GM19463 (cell line): ENCODE data around the gene CTXN2.
A peak's percentile ranks its signal among the peaks of the same experiment; 100 is the strongest.

ENCODE experiments used
- ATAC-seq: cut with Tn5 transposase; IDR thresholded peaks from one replicate; pipeline ENCODE4 v1.9.1; 2021; ENCODE audit warnings: mild to moderate bottlenecking, moderate library complexity; ENCODE audit not compliant: unreplicated experiment

CTXN2 gene

DNA sequence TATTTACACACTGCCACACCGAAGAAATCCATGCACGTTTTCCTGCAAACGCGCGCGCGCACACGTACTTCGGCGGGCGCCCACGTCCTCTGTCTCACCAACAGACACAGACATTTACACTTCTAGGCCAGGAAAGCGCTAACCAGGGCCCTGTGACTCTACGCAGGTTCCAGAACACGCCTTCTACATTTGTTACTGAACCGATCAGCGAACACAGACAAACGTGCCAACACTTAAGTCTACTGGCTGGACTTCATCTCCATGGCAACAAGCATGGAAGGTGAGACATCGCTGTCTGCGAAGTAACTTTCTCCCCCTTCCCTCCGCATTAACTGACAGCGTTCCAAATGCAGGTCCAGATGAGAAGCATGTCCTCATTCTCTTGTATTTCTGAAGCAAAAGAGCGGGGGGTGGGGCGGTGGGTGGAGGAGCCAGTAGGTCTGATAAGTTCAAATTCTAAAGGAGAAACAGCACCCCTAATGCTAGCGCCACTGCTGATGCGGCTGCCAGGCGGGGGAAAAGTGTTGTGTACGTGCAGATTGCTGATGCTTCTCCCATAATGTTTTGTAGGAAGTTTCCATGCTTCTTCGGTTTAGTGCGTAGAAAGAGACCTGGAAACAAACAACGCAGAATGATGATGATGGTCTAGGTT lies at the start of gene CTXN2:
Gene CTXN2 (plus strand): TSS at position 92 of the 652 bp plus-strand sequence. CDS start 9,636 bp downstream, outside the sequence.
- ATAC-seq: no peak

DNA sequence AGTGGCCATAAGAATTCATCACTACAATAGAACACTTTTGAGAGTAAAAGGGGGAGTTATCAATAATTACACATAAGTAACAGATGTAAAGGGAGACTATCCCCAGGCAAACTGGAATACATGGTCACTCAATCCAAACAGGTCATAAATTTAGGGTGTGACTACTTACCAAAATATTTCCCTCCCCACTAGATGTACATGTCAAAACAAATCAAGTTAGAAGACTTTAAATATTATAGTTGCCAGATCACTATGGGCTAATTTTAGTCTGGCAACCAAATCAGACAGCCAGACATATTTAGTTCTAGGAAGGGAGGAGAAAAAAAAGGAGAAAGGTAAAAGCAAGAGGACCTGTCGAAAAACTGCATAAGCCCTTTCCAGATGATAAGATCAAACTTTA lies 47.6 kb upstream of the CTXN2 start:
- ATAC-seq: no peak

DNA sequence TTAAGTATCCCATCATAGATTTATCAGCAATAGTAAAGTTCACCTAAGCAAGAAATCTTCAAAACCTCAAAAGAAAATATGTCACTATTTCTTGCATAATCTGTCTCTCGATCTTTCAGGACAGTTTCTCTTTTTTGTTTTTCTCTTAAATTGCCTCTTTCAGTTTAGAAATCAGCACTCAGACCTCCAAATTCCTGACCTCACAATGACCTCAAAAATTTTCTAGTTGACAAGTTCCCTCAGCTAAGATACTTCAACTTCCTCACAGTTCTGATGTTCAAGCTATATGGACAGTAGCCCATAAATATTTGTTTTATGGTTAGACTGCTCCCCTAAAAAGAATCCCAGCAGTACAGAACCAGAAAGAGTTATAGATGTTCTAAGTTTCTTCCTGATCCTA lies 46.6 kb upstream of the CTXN2 start:
- peak; percentile 73 for ATAC-seq

DNA sequence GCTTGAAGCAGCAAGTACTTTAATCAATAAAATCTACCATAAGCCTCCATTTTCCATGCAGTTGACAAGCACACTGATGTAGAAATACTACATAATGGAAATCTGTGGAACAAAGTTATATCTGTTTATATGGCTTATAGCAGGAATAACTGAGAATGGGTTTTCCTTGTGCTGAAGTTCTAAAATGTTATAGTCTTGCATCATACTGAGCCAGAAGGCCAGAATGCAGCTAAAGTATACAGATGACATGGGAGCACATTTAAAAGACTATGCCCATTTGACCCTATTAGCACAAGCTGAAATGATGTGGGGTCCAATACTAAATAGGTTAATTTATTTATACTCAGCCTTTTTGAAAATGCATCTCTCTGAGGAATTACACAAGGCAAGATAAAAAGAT lies 45.5 kb upstream of the CTXN2 start:
- ATAC-seq: no peak

DNA sequence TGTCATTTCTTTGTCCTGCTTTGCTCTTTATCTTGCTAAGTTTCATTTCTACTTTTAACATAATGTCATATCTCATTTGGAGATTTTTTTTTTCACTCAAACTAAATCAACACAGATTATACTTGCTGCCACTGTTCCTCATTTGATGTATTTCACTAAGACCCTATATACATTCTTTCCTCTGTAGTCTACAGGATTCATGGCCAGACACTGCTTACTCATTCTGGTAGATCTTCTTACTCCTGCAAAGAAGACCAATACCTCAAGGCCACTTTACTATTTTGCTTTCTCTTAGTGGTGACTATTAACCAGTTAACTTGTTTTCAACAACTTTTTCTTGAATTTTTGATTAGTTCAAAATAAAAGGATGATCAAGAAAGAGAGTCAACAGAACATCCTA lies 44.1 kb upstream of the CTXN2 start:
- no peak for ATAC-seq

DNA sequence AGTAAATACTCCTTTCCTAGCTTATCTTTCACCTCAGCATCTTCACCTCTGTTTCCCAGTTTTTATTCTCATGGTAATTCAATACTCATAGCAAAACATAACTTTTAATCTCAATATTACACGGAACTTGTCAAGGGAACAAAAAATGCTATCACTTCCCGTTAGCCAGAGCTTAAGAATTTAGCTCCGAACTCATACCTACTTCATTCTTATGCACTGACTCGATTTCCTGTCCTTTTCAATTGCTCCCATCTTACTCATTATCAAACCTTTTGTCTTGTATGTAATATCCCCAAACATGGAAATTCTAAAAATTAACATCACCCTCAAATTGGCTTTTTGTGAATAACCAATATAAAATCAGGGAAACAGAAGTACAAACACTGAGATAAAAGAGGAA lies 41.6 kb upstream of the CTXN2 start:
- ATAC-seq: no peak

DNA sequence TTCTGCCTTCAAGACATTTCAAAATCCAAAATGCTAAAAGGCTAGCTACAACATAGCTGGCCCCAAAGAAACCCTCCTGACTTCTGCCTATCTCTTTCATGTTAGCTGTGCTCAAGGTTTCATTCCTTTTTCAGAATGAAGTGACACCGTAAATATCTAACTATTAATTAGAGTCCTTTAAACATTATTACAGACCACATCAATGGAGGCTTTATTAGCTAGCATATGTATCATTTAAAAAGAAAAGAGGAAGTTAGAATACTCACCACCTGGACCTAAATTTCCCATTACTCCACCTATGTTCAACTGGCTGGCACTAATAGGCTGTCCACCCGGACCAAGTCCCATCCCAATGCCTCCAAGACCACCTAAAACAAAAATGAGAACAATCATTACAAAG lies 37.9 kb upstream of the CTXN2 start:
- ATAC-seq: peak; percentile 47

DNA sequence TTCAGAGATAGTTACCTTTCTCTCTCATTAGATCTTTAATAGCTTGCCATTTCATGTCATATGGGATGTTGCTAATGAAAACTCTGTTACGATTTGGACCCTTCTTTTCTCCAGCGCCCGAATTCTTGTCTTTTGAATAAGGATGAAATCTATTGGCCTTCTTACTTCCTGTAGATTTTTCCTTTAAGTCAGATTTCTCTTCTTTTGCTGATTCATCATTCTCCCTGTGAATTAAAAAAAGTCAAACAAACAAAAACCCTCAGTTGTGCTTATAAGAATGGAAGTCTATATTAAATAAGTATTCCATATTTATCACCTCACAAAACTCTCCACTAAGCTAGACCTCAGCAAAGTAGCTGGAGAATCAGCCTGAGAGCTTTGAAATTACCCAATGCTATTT lies 22.8 kb upstream of the CTXN2 start:
- no peak for ATAC-seq

DNA sequence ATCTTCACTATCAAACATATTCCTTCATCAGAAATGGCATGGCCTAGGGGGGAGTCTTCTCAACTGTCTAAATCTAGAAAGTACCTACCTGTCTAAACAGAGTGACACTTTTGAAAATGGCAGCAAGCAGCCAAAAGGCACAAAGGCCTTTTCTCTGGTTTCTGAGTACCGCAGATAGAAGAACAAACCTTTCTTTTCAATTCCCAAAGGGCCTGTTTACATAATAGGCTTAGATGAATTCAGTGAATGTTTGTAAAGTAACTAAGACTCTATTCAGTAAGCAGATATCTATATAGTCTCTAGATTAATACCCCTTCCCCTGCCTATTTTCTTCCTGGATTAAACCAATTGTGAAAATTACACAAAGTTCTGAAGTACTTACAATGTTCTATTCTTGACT lies 20.5 kb upstream of the CTXN2 start:
- ATAC-seq: no peak

DNA sequence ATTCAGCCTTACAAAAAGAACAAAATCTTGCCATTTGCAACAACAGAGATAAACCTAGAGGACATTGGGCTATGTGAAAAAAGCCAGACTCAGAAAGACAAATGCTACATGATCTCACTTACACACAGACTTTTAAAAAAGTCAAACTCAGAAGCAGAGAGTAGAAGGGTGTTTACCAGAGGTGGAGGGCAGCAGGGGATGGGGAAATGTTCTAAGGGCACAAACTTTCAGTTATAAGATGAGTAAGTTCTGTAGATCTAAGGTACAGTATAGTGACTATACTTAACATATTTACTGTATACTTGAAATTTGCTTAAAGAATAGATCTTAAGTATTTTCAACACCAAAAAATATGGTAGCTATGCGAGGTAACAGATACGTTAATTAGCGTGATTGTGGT lies 16.3 kb upstream of the CTXN2 start:
- ATAC-seq: peak; percentile 31

DNA sequence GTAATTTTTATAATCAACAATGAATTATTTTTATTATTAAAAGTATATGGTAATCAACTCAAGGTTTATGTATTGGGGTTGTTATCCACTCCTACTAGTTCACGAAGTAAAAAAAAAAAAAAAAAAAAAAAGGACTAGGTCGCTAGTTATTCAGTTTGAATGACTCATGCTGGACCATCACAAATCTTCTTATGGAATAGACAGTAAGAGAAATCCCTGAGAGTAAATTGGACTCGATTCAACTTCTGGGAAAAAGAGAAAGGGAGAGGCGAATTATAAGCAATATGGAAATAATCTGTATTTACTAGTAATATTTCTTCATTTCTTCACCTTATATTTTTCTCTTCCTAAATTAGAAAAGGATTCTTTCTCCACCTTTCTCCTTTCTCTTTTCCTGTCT lies 15.4 kb upstream of the CTXN2 start:
- no peak for ATAC-seq

DNA sequence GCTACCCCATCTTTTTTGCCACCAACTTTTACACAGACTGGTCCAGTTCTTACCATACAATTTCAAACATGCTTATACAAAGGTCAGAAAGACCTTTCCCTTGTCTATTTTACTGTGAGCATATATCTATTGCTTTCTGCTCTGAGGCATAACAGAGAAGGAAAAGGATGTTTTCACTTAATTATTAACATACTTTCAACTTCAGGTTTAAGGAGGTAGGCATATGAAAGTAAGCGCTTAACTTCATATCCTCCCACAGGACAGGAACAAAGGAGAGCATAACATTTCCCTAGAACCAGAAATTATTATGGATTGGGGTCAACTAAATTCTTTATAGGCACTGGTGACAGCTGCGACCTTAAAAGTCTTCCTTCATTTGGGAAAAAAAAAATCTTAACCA lies 14.5 kb upstream of the CTXN2 start:
- peak; percentile 28 for ATAC-seq

DNA sequence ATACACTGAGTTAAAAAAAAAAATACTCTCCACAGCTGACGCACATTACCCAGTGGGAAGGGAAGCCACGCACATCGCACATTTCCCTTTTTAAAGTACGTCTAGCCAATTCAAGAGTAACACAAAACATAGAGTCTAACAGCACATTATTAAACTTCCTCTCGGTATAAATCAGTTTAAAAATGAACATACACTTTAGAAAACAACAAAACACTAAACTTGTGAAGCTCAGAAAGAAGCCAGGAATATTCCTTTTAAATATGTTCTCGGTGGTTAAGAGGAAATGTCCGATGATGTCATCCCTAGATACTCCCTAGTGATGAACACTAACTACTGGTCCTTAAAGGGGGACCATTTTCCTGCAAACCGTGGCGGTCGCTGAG lies 14.1 kb upstream of the CTXN2 start:
- peak; percentile 50 for ATAC-seq

DNA sequence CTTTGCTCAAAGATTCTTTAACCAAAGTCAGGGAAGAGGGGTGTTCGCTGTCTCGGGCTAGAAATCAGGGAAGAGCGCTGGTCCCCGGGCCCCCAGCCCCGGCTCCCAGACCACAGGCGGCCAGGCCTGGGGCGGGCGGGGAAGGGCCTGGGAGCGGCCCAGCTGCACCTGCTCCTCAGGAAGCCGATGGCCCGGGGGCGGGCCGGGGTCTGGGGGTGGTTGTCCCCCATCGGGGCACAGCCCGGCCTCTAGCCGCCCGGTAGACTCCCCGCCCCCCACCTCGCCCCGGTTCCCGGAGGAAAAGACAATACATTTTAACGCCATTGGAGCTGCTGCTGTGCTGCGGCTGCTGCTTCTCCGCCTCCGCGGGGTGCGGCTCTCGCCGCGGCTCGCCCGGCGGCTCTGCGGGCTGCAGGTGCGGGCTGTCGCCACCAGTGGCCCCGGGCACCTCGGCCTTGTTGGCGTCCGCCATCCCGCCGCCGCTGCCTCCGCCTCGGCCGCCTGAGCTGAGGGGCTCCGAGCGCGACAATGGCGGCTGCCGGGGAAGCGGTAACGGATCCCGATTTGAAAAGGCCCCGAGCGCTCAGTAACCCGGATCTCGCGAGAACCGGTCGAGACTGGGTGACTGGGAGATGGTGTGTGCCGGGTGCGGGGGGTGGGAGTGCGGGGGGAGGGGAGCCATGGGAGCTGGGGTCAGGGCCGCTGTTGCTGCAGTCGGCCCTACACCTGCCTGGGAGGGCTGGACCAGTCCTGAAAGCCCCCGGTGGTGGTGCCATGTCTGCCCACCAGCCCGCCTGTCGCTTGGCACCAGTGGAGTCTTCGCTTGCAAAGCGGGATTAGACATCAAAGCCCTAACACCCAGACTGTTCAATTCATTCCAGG lies 13.5 kb upstream of the CTXN2 start, which contains the start of gene MYEF2:
Gene MYEF2 (minus strand): TSS at position 530 of the 882 bp plus-strand sequence. CDS start 58 bp downstream, at position 472.
- ATAC-seq: peak; percentile 76

DNA sequence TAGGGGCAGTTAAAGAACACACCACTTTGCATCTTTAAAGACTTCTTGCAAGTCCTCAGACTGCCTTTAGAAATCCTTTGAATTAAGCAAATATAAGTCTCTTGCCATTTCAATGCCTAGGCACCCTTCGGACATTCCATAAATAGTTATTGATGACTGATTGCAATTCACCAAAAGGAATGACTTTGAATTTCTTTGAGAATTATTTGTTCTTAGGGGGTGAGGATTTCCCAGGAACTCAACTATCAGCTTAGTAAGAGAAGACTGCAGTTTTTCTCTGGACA lies 12.9 kb upstream of the CTXN2 start:
- ATAC-seq: no peak

DNA sequence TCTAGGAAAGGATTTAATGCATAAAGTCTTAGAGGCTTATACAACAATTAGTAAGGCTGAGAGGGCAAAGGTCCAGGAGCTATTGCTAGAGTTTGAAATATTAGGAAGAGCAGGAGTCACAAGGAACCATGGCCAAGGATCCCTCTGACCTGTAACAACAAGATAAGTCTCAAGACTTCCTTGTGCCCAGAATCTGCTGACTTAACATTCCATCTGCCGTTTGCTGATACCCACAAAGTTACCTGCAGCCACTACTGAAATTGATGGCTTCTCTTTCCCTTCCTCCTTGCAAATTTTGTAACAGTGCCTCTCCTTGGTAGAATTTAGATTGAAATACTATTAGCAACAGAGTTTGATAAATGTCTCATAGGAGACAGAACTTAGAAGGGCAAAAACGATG lies 8.7 kb upstream of the CTXN2 start:
- no peak for ATAC-seq

DNA sequence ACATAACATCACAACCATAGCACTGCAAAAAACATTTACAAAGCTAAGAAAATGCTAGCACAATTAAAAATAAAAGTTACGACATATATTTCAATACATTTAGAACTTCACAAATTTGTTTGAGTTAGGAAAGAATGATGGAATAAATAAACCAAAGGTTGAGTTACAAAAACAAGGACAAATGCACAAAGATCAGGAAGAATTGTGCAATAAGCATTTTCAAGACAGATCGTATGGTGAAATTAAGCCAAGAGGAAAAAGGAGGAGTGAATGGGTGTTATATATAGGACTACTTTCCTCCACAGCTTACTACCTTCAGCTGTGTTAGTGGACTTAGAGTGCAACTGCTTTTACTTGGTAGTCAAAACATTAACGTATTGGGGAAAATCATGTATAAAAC lies 5.9 kb upstream of the CTXN2 start:
- no peak for ATAC-seq

DNA sequence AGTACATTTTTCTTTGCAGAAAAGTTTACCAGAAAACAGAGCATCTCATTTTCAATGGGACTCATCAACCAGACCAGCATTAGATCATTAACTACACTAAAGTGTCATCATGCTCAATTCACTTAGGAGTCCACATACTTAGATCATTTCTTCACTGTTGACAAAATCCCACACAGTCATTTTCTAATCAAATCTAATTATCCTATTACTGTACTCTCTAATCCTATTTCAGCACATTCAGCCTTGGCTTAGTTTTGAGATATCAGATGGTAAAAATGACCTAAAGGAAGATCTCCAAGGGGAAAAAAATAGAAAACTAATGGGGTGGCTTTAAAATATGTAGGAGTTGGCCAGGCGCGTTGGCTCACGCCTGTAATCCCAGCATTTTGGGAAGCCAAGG lies 5.2 kb upstream of the CTXN2 start:
- no peak for ATAC-seq

DNA sequence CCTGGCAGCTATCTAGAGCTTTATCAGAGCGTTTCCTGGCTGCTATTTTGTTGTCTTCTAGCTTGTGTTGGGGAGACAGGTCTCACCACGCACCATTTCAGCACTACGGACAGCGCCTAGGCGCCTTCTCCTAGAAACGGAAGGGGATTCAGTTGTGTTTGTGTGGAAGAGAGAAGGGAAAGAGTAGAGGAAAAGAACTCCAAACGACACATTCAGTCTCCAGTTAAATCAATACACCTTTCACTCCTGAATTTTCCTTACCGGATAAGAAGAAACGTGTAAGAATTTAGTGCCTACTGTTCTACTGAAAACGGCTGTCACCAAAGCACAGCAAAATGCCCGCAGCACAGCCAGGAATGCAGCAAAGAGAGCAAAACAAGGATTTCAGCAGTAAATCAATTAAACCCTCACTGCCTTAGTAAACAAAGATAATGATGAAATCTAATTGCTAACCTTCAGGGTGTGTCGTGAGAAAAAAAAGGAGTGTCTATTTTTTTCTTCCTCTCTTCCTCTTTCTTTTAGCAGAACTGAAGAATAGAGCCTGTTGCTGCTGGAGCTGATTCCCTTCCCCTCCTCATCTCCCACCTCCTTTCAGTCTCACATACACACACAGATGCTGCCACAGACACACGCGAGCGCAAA lies 412 bp upstream of the CTXN2 start:
- ATAC-seq: no peak

DNA sequence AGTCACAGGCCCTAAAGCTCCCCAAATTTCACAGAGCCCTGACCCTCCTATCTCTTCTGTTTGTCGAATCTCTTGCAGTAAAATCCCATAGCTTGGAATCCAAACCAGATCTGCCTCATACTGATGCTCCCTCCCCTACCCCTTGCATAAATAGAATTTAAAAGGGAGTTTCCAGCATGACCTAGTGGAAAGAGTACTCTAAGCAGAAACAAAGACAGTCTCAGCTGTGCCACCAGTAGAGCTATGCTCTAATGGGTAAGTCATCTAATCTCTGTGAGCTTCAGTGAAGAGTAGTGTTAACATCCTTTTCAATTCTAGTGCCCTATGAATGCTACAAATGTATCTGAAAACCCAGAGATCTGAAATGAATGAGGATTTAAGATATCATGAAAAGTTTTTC lies 10.6 kb downstream of the CTXN2 start:
- ATAC-seq: no peak

DNA sequence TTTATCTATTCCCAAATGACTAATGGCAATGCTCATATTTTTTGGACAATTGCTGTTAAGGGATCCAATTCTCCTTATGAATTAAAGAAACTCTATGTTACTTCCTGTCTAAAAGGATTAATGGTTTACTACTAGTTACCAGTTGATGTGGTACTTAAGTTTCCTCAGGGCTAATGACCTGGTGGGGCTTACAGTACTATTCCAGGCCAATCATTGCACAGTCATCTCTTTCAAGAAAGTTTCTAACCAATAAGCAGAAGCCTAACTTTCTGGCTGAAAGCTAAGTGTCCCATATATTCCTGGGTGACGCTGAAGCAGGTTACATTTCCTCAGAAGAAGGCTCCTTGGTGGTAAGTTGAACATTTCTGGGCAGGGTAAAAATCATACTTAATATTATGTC lies 14.5 kb downstream of the CTXN2 start, which contains the start of gene SLC12A1:
Gene SLC12A1 (plus strand): TSS at position 322 of the 400 bp plus-strand sequence. CDS start 1,418 bp downstream, outside the sequence.
- ATAC-seq: no peak

DNA sequence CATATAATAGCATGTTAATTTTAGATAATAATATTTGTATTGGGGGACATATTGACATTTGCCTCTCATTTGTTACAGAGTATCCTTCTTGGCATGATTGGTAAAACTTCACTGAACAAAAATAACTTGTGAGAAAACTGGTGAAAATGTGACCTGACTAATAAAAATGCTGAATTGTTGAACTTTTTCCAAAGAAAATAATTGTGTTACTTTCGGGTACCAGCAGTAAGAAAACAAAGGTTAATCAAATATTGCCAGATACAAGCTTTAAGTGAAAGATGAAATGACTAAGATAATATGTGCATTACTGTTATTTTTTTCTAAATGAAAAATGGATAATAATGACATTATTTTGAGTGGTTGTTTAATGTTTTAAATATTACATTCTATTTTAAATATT lies 29.8 kb downstream of the CTXN2 start:
- no peak for ATAC-seq
